SKM-1 (cell line): ENCODE measurements around the gene PALLD.
A peak's percentile ranks its signal among the peaks of the same experiment; 100 is the strongest.

Source experiments
- DNase-seq: peaks from one replicate; lab custom pipeline; 2025; ENCODE audit not compliant: unreplicated experiment; lab: John Stamatoyannopoulos, UW

The PALLD gene

GRCh38 chr4:168755598-168756477, 259.0 kb downstream of the PALLD start:
- DNase-seq = no peak

GRCh38 chr4:168757500-168757899, 260.6 kb downstream of the PALLD start:
- DNase-seq = no peak

DNA sequence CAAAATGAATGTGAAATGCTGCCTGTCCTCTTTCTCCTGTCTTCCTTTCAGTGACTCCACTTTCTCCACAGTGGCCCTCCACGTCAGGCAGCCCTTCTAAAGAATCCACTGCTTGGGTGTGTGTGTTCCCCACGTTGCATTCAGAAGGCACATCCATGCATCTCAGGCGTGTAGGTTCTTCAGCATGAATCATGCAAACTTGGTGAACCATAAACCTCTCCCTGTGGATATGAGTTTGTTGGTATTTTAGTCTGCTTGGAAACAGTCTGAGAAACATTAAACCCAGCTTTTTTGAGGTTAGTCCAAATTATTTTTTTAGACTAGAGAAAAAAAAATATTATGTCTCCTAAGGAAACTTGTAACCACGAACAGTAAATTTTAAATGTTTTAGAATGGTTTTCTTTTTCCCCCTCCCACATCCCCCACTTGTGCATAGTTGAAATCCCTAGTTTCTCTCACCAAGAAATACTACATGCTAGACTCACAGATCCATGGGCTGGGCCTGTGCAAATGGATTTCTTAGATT, 261.6 kb downstream of the PALLD start:
- DNase-seq = no peak

DNA sequence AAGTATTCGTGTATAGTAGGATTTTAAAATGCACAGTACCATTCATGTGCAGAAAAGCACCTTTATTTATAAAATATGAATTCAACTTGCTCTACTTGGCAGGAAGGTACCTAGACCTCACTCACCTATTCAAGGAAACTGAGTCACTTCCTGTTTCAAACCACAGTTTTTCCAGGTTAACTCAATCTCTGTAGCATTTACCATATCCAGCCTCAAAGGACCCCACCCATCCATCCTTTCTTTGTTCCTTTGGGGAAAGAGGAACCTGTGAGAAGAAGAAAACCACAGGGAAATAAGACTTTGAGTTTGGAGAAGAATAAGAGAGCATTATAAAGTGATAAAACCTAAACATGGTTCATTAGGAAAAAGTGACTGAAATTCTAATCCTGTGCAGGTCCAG, 262.5 kb downstream of the PALLD start:
- DNase-seq = no peak

- DNase-seq = peak; percentile 84
These were observed 263.2 kb downstream of the PALLD start for GRCh38 chr4:168759959-168760527.

DNA sequence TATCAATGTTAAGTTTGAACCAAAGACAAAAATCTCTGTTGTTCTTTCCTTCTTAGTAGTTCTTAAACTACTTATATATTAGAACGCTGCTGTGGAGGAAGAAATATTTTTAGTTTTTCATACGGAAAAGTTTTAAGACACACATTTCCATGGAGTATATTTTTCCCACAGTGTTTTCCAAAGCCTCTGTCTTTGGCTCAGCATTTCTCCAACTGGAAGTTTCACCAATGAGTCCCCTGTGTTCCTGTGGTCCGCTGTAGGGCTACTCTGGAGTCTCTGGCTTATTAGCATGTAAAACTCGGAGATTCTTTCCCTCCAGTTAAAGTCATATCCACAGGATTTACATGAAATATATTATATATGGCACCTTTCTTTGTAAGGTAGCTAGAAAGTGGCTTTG, 264.2 kb downstream of the PALLD start:
- no peak for DNase-seq

DNA sequence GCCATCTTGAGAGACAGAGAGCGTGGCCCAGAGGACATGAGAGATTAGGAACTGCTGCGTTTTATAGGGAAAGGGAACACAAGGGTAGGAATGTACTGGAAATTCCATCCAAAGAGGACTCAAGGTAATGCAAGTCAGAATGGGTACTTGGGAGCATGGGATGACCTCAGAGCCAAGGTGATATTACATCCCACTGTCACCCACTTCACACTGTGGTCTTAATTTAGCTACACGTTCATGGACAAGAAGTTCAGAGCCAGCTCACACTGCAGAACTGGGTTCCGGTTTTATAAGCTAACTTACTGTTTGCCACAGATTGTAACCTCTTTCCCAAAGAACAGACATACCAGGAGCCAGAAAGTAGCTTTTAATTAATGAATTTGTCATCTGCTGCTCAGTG, 268.5 kb downstream of the PALLD start:
- no peak for DNase-seq

- DNase-seq = no peak
These were observed 268.9 kb downstream of the PALLD start for GRCh38 chr4:168765726-168766125.

- DNase-seq = no peak
These were observed 269.9 kb downstream of the PALLD start for GRCh38 chr4:168766604-168767316.

DNA sequence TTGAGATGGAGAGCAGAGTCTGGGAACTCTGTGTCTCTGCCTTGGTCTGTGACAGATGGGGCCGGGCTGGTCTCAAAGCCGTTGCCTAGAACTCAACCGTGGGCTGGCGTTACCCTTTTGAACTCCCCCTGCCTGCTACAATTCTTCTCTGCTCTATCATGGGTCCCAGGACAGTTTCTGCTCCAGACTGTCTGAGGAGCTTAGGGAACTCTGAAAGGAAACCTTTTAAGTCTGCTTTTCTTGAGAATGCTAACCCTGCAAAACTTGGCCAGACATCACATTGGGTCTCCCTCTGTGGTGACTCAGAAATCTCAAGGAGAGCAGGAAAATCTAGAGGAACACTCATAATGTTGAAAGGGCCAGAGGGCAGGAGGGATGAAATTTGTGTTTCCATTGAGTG, 272.6 kb downstream of the PALLD start:
- no peak for DNase-seq

- no peak for DNase-seq
These were observed 273.0 kb downstream of the PALLD start for GRCh38 chr4:168769837-168770236.

DNA sequence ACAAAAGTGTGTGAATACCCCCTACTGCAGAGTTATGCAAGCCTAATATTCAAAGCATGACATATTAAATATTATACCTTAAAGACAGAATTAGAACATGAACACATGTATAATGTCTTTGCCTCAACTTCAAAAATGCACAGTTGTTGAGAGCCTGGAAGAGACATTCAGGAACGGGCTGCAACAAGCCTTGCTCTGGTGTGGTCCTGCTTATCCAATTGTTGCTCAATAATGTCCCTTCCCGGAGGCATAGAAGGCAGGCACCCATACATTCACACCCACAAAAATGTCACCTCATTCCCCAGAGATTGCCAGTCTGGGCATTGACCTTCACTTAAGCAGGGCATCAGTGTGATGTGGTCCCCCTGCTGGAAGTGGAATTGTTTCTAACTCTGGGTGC, 274.4 kb downstream of the PALLD start:
- no peak for DNase-seq

DNA sequence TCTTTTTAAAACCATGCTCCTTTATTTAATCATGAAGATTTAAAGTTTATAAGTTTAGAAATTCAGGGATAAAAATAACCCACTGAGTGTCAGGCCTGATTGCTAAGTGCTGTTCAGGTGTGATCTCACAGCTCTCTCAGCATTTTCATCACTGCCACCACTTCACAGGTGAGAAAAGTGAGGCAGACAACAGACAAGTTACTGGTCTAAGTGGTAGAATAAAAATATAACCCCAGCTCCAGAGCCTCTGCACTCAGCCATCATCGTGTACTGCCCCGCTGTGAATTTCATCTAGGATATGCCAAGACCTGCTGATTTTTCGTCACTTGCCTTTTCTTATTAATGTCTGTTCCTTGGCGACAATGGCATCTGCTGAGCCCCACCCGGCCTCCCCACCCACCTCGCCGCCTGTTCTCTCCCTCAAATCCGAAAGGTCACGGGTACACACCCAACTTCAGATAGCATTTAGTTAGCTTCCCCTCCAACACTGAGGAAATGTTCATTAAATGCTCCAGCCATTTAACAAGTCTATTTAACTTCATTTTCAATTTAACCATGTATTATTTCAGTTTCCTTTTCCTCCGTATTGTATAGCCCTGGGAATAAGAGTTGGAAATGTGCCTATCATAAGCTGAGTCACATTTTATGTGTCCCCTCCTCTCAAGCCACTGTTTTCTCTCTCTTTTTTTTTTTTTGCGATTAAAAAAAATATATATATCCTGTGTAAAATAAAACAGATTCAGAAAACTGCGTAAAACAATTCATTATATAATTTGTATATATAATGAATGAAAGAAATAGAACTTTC, 276.7 kb downstream of the PALLD start:
- no peak for DNase-seq

GRCh38 chr4:168776382-168776781, 279.5 kb downstream of the PALLD start:
- no peak for DNase-seq

DNA sequence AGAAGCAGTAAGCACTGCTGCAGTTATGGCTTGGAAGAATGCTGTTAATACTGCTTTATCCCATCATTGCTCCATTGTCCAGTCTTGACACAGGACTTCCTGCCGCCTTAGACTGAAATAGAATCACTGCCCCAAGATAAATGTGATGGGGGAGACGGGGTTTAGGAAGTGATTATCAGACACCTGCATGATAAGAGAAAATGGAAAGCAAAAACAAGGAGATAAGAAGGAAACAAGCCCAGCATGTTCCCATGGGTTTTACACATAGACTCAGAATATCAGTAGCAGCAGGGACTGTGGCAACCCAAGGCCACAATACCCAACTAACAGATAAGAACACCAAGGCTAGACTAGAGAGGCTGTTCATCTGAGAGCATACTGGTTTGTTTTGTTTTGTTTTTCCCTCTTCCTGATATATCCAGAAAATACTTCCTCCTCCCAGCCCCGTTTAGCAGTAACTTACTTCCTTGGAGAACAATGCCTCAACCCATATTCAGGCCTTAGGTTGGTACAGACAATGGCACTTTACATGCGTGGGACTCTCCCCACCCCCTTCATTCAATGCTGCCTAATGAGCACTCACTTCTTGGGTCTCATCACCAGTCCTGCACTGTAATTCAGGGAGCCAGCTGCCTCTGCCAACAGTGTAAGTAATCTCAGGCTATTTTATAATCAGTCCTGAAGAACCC, 280.6 kb downstream of the PALLD start:
- DNase-seq = no peak

DNA sequence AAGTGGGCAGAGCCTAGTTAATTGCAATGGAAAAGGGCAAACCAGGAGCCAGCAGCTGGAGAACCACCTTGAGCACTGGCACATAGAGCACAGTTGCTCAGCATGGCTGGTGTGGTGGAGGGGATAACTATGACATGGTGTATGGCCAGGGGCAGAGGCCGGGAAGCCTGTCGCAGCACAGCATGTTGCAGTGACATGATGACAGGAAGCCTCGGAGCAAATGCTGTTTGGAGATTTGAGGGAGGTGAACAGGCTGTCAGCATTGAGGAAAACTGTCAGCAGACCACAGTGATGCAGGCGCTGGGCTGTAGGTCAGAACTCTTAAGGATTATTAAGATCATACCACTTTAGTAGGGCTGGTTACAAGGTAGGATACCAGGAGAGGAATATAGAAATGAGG, 284.5 kb downstream of the PALLD start:
- no peak for DNase-seq

DNA sequence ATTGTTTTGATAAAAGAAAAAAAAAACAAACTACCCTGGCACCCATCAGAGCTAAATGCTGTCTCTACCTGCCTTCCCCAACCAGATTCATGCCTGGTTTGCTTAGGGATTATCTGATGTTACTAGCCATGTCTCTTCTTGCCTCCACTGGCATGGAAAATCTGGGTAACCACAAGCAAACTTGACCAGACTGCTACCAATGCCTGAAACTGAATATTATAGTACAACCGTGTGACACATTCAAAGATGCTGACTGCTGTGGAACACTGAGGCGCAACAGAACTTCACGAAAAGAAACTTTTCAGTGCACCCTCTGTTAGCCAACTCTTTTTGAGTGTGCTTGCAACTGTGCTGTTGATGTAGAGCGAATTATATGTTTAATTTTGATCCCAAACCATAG, 285.1 kb downstream of the PALLD start:
- DNase-seq = no peak

- no peak for DNase-seq
These were observed 285.6 kb downstream of the PALLD start for GRCh38 chr4:168782439-168782838.

GRCh38 chr4:168784786-168785461, 288.1 kb downstream of the PALLD start:
- no peak for DNase-seq

GRCh38 chr4:168787334-168787733, 290.5 kb downstream of the PALLD start:
- DNase-seq = no peak
